ENCODE data around the gene SCYL3.
A peak's percentile ranks its signal among the peaks of the same experiment; 100 is the strongest.
"Not testable (repeated sequence)": the region's sequence is repeated elsewhere in the genome, so short reads cannot be mapped to it uniquely, and the experiment has no call there.

The SCYL3 gene

GRCh38 chr1:169896013-169896412, 2.3 kb upstream of the SCYL3 start:
- peak in 1 of 2 donors; percentile 16 for DNase-seq

- no peak for DNase-seq
Observed at GRCh38 chr1:169894424-169895145, 889 bp upstream of the SCYL3 start.

GRCh38 chr1:169892927-169893644, 610 bp downstream of the SCYL3 start:
- DNase-seq = peak in 1 of 2 donors; percentile 19

- DNase-seq = peak in 1 of 2 donors; percentile 5
Observed at GRCh38 chr1:169892176-169892926, 1.3 kb downstream of the SCYL3 start.

GRCh38 chr1:169891539-169891885, 2.2 kb downstream of the SCYL3 start:
- DNase-seq = no peak

- peak; percentile 31 to 66 for DNase-seq
Observed at GRCh38 chr1:169890761-169891538, 2.7 kb downstream of the SCYL3 start.

- DNase-seq = no peak
Observed at GRCh38 chr1:169889871-169890270, 3.8 kb downstream of the SCYL3 start.

GRCh38 chr1:169886931-169887330, 6.8 kb downstream of the SCYL3 start:
- no peak for DNase-seq

GRCh38 chr1:169886422-169886821, 7.3 kb downstream of the SCYL3 start:
- no peak for DNase-seq

- DNase-seq = no peak
Observed at GRCh38 chr1:169885207-169885606, 8.5 kb downstream of the SCYL3 start.

GRCh38 chr1:169884634-169885033, 9.1 kb downstream of the SCYL3 start:
- DNase-seq = no peak

- no peak for DNase-seq
Observed at GRCh38 chr1:169882039-169882511, 11.6 kb downstream of the SCYL3 start.

- no peak for DNase-seq
Observed at GRCh38 chr1:169879034-169879840, 14.5 kb downstream of the SCYL3 start.

GRCh38 chr1:169878498-169878897, 15.2 kb downstream of the SCYL3 start:
- DNase-seq = no peak

- no peak for DNase-seq
Observed at GRCh38 chr1:169877800-169878491, 15.8 kb downstream of the SCYL3 start.

- DNase-seq = no peak
Observed at GRCh38 chr1:169874229-169874628, 19.5 kb downstream of the SCYL3 start.

GRCh38 chr1:169873582-169874199, 20.0 kb downstream of the SCYL3 start:
- DNase-seq = no peak

GRCh38 chr1:169872906-169873305, 20.8 kb downstream of the SCYL3 start:
- no peak for DNase-seq

- DNase-seq = not testable (repeated sequence)
Observed at GRCh38 chr1:169871988-169872387, 21.7 kb downstream of the SCYL3 start.

- no peak for DNase-seq
Observed at GRCh38 chr1:169869426-169869825, 24.3 kb downstream of the SCYL3 start.

- DNase-seq = no peak
Observed at GRCh38 chr1:169868978-169869377, 24.7 kb downstream of the SCYL3 start.
